ENCODE data around the gene RNF123. TPM values are rescaled to one million over a fixed set of nuclear protein-coding genes. Genes with fewer than 3 reads are reported as not detected.
"Not testable (repeated sequence)": the region's sequence is repeated elsewhere in the genome, so short reads cannot be mapped to it uniquely, and the experiment has no call there.

Gene RNF123
- total RNA-seq, 1 experiment from 2014 or later, result 23.1 TPM

GRCh38 chr3:49691481-49691880 is 2.1 kb downstream of the RNF123 start:
- H3K4me3 ChIP-seq (ENCODE audit: low read depth in 2 of 2, low read length in 2 of 2); H3K27ac ChIP-seq (ENCODE audit: low read length); H3K4me1 ChIP-seq (ENCODE audit: control insufficient read depth, insufficient read depth, low read length); DNase-seq (ENCODE audit: low read depth, low spot score); in situ Hi-C loops (cut with HindIII; ENCODE audit: low pct_unique_long_range_greater_than_20kb, low sequenced_read_pairs); POLR2A ChIA-PET; ATAC-seq; H3K36me3 ChIP-seq (ENCODE audit: control insufficient read depth, insufficient read depth, low read length); H3K9me3 ChIP-seq (ENCODE audit: control insufficient read depth, insufficient read depth, low read depth, low read length); CTCF ChIA-PET; BruUV-seq (replicated peaks); intact Hi-C loops (cut with micrococcal nuclease; ENCODE audit: unreplicated experiment); H3K27me3 ChIP-seq (ENCODE audit: control insufficient read depth, insufficient read depth, low read length): not testable (repeated sequence)

GRCh38 chr3:49694409-49695070 is 5.2 kb downstream of the RNF123 start:
- H3K9me3 ChIP-seq (ENCODE audit: control insufficient read depth, insufficient read depth, low read depth, low read length); CTCF ChIA-PET; ATAC-seq; intact Hi-C loops (cut with micrococcal nuclease; ENCODE audit: unreplicated experiment); H3K27ac ChIP-seq (ENCODE audit: low read length); DNase-seq (ENCODE audit: low read depth, low spot score); BruUV-seq (replicated peaks); POLR2A ChIA-PET; H3K36me3 ChIP-seq (ENCODE audit: control insufficient read depth, insufficient read depth, low read length); H3K4me3 ChIP-seq (ENCODE audit: low read depth in 2 of 2, low read length in 2 of 2); H3K27me3 ChIP-seq (ENCODE audit: control insufficient read depth, insufficient read depth, low read length); in situ Hi-C loops (cut with HindIII; ENCODE audit: low pct_unique_long_range_greater_than_20kb, low sequenced_read_pairs); H3K4me1 ChIP-seq (ENCODE audit: control insufficient read depth, insufficient read depth, low read length): not testable (repeated sequence)

- H3K27me3 ChIP-seq (ENCODE audit: control insufficient read depth, insufficient read depth, low read length); H3K9me3 ChIP-seq (ENCODE audit: control insufficient read depth, insufficient read depth, low read depth, low read length); H3K4me3 ChIP-seq (ENCODE audit: low read depth in 2 of 2, low read length in 2 of 2); BruUV-seq (replicated peaks); DNase-seq (ENCODE audit: low read depth, low spot score); H3K36me3 ChIP-seq (ENCODE audit: control insufficient read depth, insufficient read depth, low read length); ATAC-seq; H3K4me1 ChIP-seq (ENCODE audit: control insufficient read depth, insufficient read depth, low read length); POLR2A ChIA-PET; in situ Hi-C loops (cut with HindIII; ENCODE audit: low pct_unique_long_range_greater_than_20kb, low sequenced_read_pairs); H3K27ac ChIP-seq (ENCODE audit: low read length); intact Hi-C loops (cut with micrococcal nuclease; ENCODE audit: unreplicated experiment); CTCF ChIA-PET: not testable (repeated sequence)
These were observed 6.1 kb downstream of the RNF123 start for GRCh38 chr3:49695350-49696015.

- DNase-seq (ENCODE audit: low read depth, low spot score) (no peak), ATAC-seq (0 out of 2 replicates have a peak, but pooled peaks have one; percentile 17)
- POLR2A ChIA-PET, result no interaction called here
- CTCF ChIA-PET, result no interaction called here
- TF ChIP-seq SIN3A (IDR thresholded peaks at IDR 0.05; ENCODE audit: borderline replicate concordance, insufficient read depth, low read depth, low read length) (no peak), TCF7L2 (IDR thresholded peaks at IDR 0.05; ENCODE audit: low read depth, low read length) (no peak), POLR2AphosphoS5 (IDR thresholded peaks at IDR 0.05; ENCODE audit: low read depth, low read length) (no peak)
- Histone ChIP-seq H3K27me3 (ENCODE audit: control insufficient read depth, insufficient read depth, low read length) (no peaks in the 10 kb centered on the region), H3K27ac (ENCODE audit: low read length) (no peak overlapping the region), H3K4me3 (ENCODE audit: low read depth in 2 of 2, low read length in 2 of 2) (no peak overlapping the region), H3K36me3 (ENCODE audit: control insufficient read depth, insufficient read depth, low read length) (no peaks in the 10 kb centered on the region), H3K4me1 (ENCODE audit: control insufficient read depth, insufficient read depth, low read length) (no peaks in the 10 kb centered on the region), H3K9me3 (ENCODE audit: control insufficient read depth, insufficient read depth, low read depth, low read length) (no peaks in the 10 kb centered on the region)
- in situ Hi-C loops (cut with HindIII; ENCODE audit: low pct_unique_long_range_greater_than_20kb, low sequenced_read_pairs), result no loop called here
- intact Hi-C loops (cut with micrococcal nuclease; ENCODE audit: unreplicated experiment), result no loop called here
- BruUV-seq (replicated peaks), result no TSS peak
These were observed 10.1 kb downstream of the RNF123 start for GRCh38 chr3:49699281-49699979.

All from Panc1 (cell line).